ENCODE measurements around the gene EMC10.

- no peak for TF ChIP-seq EZH2 (IDR thresholded peaks at IDR 0.05)
- TF ChIP-seq POLR2AphosphoS5 (IDR thresholded peaks at IDR 0.05; ENCODE audit: borderline replicate concordance, low read depth, low read length), result no peak
Measured at GRCh38 chr19:50520822-50521465, 44.6 kb downstream of the EMC10 start.
